HepG2 (cell line): ENCODE results near the gene GUK1. TPM values are rescaled to one million over a fixed set of nuclear protein-coding genes. Genes with fewer than 3 reads are reported as not detected.
A peak's percentile ranks its signal among the peaks of the same experiment; 100 is the strongest.

ENCODE experiments used
- BCL6 ChIP-seq: IDR thresholded peaks from 2 replicates; pipeline ENCODE4 v1.6.1; 2016; ENCODE audit warnings: missing genetic modification reagents, missing compliant biosample characterization
- CHCHD3 ChIP-seq: sonication (generic); formaldehyde crosslinking; IDR thresholded peaks from 2 replicates; pipeline ENCODE4 v1.8.0; 2022; ENCODE audit warnings: mild to moderate bottlenecking, missing genetic modification reagents, moderate library complexity
- GATA4 ChIP-seq: sonication (generic); IDR thresholded peaks from 2 replicates; pipeline ENCODE4 v1.6.1; 2016; ENCODE audit warnings: antibody characterized with exemption, low read depth, borderline replicate concordance
- HHEX ChIP-seq: IDR thresholded peaks from 2 replicates; pipeline ENCODE4 v1.6.1; 2016; ENCODE audit warnings: control low read depth
- HMGA1 ChIP-seq: sonication (generic); formaldehyde crosslinking; conservative IDR thresholded peaks from 2 replicates; pipeline ENCODE4 v1.4.0; 2020; ENCODE audit warnings: missing genetic modification reagents
- JARID2 ChIP-seq: sonication (generic); formaldehyde crosslinking; IDR thresholded peaks from 2 replicates; pipeline ENCODE4 v1.8.1; 2023; ENCODE audit warnings: missing genetic modification reagents, inconsistent platforms; ENCODE audit not compliant: insufficient replicate concordance
- JUND ChIP-seq: sonication (generic); formaldehyde crosslinking; IDR thresholded peaks from 2 replicates; pipeline ENCODE4 v1.8.0; 2022; ENCODE audit warnings: mild to moderate bottlenecking, missing genetic modification reagents
- KAT2B ChIP-seq: fragments of 150-350 bp; IDR thresholded peaks from 2 replicates; pipeline ENCODE4 v1.6.1; 2014; ENCODE audit warnings: low read depth, low read length, borderline replicate concordance
- NCOA5 ChIP-seq: sonication (generic); formaldehyde crosslinking; IDR thresholded peaks from 2 replicates; pipeline ENCODE4 v1.4.0; 2020; ENCODE audit warnings: missing genetic modification reagents
- PCBP1 ChIP-seq: fragments of 200-400 bp; formaldehyde crosslinking; IDR thresholded peaks from 2 replicates; pipeline ENCODE4 v1.6.1; 2017; ENCODE audit warnings: mild to moderate bottlenecking, low read depth, low read length, borderline replicate concordance
- PCBP2 ChIP-seq: fragments of 200-400 bp; formaldehyde crosslinking; optimal IDR thresholded peaks from 2 replicates; pipeline ENCODE3; 2018; ENCODE audit warnings: low read length, low read depth; ENCODE audit not compliant: poor library complexity, severe bottlenecking
- POLR2G ChIP-seq: fragments of 200-400 bp; formaldehyde crosslinking; IDR thresholded peaks from 2 replicates; pipeline ENCODE4 v1.6.1; 2018; ENCODE audit warnings: mild to moderate bottlenecking, low read depth, low read length, moderate library complexity
- RBAK ChIP-seq: sonication (generic); formaldehyde crosslinking; IDR thresholded peaks from 2 replicates; pipeline ENCODE4 v1.5.1; 2020; ENCODE audit warnings: mild to moderate bottlenecking, missing genetic modification reagents
- SALL1 ChIP-seq: sonication (generic); formaldehyde crosslinking; IDR thresholded peaks from 2 replicates; pipeline ENCODE4 v1.8.0; 2022; ENCODE audit warnings: mild to moderate bottlenecking, missing genetic modification reagents
- SMARCE1 ChIP-seq: fragments of 450-650 bp; IDR thresholded peaks from 2 replicates; pipeline ENCODE4 v1.6.1; 2017; ENCODE audit warnings: borderline replicate concordance
- SYNCRIP ChIP-seq: fragments of 200-400 bp; formaldehyde crosslinking; IDR thresholded peaks from 2 replicates; pipeline ENCODE4 v1.6.1; 2018; ENCODE audit warnings: mild to moderate bottlenecking, low read depth, low read length; ENCODE audit not compliant: insufficient read depth
- TP53 ChIP-seq: sonication (generic); formaldehyde crosslinking; conservative IDR thresholded peaks from 2 replicates; pipeline ENCODE4 v1.4.0; 2020; ENCODE audit warnings: missing genetic modification reagents
- ZMYM3 ChIP-seq: sonication (generic); formaldehyde crosslinking; IDR thresholded peaks from 2 replicates; pipeline ENCODE4 v1.5.1; 2020; ENCODE audit warnings: mild to moderate bottlenecking, missing genetic modification reagents
- ZNF234 ChIP-seq: sonication (generic); formaldehyde crosslinking; conservative IDR thresholded peaks from 2 replicates; pipeline ENCODE4 v1.5.1; 2020; ENCODE audit warnings: mild to moderate bottlenecking, missing genetic modification reagents
- ZNF263 ChIP-seq: sonication (generic); formaldehyde crosslinking; IDR thresholded peaks from 2 replicates; pipeline ENCODE4 v1.4.0; 2020; ENCODE audit warnings: missing genetic modification reagents
- ZSCAN22 ChIP-seq: sonication (generic); formaldehyde crosslinking; IDR thresholded peaks from 2 replicates; pipeline ENCODE4 v1.4.0; 2020; ENCODE audit warnings: mild to moderate bottlenecking, missing genetic modification reagents
- ZSCAN25 ChIP-seq: sonication (generic); formaldehyde crosslinking; IDR thresholded peaks from 2 replicates; pipeline ENCODE4 v1.8.0; 2022; ENCODE audit warnings: mild to moderate bottlenecking, missing genetic modification reagents
- ZSCAN29 ChIP-seq: sonication (generic); formaldehyde crosslinking; conservative IDR thresholded peaks from 2 replicates; pipeline ENCODE4 v1.4.0; 2020; ENCODE audit warnings: mild to moderate bottlenecking, missing genetic modification reagents
- polyA plus RNA-seq, 8 experiments: library from polyadenylated mRNA; depleted of rRNA in 3 of 8; stranded (reverse) in 7 of 8; unstranded in 1 of 8; fragments of >200 nt; fragmentation: Illumina TruSeq in 4 of 8; extraction: Trizol in 4 of 8; gene quantifications; 2 replicates each; pipeline versions ENCODE4 v1.2.1 to v1.2.3, GENCODE V29; 2011 to 2016; ENCODE audit warnings: low read depth in 4 of 8, missing spikeins in 1 of 8, mixed read lengths in 1 of 8; ENCODE audit not compliant: insufficient read depth in 1 of 8
- total RNA-seq, 5 experiments: library from RNA; depleted of rRNA; stranded (reverse); fragments of >200 nt; fragmentation: Illumina TruSeq; extraction: Trizol; gene quantifications; 2 replicates each; pipeline ENCODE4 v1.2.3, GENCODE V29; 2016; ENCODE audit warnings: low read depth in 1 of 5
- TF ChIP-seq, protein P1 (sequence below): sonication (generic); formaldehyde crosslinking; IDR thresholded peaks from 2 replicates; pipeline ENCODE4 v1.9.0; 2021; ENCODE audit warnings: missing genetic modification reagents, borderline replicate concordance
- TF ChIP-seq, protein P2 (sequence below): sonication (generic); formaldehyde crosslinking; IDR thresholded peaks from 2 replicates; pipeline ENCODE4 v1.5.0; 2020; ENCODE audit warnings: mild to moderate bottlenecking, missing genetic modification reagents, moderate library complexity
- TF ChIP-seq, protein P3 (sequence below): sonication (generic); formaldehyde crosslinking; IDR thresholded peaks from 2 replicates; pipeline ENCODE4 v1.4.0; 2020; ENCODE audit warnings: missing genetic modification reagents

Gene GUK1
- total and polyA plus RNA-seq, 2 of the 13 experiments (the other 11 are each of a cell fraction or from before 2014, with no cell fraction given) = 116 to 154 TPM

DNA sequence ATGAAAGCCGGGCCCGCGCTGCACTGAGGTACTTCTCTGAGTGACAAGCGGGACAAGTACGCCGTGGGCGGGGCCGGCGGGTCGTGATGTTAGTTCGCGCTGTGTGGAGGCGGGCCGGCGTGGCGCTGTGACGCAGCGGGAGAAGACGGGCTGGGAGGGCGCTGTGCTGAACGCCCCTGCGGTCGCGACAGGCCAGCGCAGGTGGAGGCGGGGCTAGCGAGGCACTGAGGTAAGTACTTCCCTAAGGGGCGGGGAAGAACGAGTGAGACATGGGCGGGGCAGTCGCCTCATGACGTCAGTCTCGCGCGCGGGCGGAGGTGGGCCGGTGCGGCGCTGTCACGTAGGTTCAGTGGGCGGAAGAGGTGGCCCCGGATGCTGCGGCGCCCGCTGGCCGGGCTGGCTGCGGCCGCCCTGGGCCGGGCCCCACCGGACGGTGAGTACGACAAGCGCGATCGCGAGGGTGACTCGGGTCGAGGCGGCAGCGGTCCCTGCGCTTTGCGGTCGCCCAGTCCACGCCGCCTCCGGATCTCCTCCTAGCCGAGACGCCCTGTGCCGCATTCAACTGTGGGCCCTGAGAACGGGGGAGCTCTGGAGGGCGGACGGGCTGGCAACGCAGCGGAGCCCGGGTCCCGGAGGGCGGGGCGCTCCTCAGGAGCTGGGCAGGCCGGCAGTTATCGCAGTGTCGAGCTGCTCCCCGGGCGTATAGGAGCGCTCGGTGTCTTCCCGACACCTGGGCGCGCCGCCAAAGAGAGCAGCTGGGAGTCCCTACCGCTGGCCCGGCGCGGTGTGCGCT is at the start of gene GUK1 (continued):
- TF ChIP-seq SMARCE1 (no peak), CHCHD3 (CRISPR knock-in tag) (no peak), PCBP1 (no peak), KAT2B (no peak), ZMYM3 (0 out of 2 replicates have a peak, but pooled peaks have one; percentile 19), ZNF234 (CRISPR knock-in tag) (no peak), SALL1 (CRISPR knock-in tag) (peak; percentile 80), ZSCAN22 (CRISPR knock-in tag) (no peak), BCL6 (CRISPR knock-in tag) (no peak), ZSCAN29 (CRISPR knock-in tag) (peak; percentile 63; the same call in 1 of the 2 replicates), HHEX (CRISPR knock-in tag) (no peak), SYNCRIP (no peak), PCBP2 (no peak), RBAK (CRISPR knock-in tag) (peak; percentile 44; the same call in 1 of the 2 replicates), NCOA5 (no peak), ZSCAN25 (CRISPR knock-in tag) (peak; percentile 10; the same call in 1 of the 2 replicates), GATA4 (no peak), ZNF263 (CRISPR knock-in tag) (no peak), HMGA1 (CRISPR knock-in tag) (no peak), TP53 (CRISPR knock-in tag) (no peak), POLR2G (peak; percentile 87), JUND (CRISPR knock-in tag) (peak; percentile 68; the same call in 1 of the 2 replicates), JARID2 (CRISPR knock-in tag) (no peak)
- TF ChIP-seq, protein P1, sequence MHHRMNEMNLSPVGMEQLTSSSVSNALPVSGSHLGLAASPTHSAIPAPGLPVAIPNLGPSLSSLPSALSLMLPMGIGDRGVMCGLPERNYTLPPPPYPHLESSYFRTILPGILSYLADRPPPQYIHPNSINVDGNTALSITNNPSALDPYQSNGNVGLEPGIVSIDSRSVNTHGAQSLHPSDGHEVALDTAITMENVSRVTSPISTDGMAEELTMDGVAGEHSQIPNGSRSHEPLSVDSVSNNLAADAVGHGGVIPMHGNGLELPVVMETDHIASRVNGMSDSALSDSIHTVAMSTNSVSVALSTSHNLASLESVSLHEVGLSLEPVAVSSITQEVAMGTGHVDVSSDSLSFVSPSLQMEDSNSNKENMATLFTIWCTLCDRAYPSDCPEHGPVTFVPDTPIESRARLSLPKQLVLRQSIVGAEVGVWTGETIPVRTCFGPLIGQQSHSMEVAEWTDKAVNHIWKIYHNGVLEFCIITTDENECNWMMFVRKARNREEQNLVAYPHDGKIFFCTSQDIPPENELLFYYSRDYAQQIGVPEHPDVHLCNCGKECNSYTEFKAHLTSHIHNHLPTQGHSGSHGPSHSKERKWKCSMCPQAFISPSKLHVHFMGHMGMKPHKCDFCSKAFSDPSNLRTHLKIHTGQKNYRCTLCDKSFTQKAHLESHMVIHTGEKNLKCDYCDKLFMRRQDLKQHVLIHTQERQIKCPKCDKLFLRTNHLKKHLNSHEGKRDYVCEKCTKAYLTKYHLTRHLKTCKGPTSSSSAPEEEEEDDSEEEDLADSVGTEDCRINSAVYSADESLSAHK = no peak
- TF ChIP-seq, protein P2, sequence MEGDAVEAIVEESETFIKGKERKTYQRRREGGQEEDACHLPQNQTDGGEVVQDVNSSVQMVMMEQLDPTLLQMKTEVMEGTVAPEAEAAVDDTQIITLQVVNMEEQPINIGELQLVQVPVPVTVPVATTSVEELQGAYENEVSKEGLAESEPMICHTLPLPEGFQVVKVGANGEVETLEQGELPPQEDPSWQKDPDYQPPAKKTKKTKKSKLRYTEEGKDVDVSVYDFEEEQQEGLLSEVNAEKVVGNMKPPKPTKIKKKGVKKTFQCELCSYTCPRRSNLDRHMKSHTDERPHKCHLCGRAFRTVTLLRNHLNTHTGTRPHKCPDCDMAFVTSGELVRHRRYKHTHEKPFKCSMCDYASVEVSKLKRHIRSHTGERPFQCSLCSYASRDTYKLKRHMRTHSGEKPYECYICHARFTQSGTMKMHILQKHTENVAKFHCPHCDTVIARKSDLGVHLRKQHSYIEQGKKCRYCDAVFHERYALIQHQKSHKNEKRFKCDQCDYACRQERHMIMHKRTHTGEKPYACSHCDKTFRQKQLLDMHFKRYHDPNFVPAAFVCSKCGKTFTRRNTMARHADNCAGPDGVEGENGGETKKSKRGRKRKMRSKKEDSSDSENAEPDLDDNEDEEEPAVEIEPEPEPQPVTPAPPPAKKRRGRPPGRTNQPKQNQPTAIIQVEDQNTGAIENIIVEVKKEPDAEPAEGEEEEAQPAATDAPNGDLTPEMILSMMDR (CRISPR knock-in tag) = peak; percentile 83
- TF ChIP-seq, protein P3, sequence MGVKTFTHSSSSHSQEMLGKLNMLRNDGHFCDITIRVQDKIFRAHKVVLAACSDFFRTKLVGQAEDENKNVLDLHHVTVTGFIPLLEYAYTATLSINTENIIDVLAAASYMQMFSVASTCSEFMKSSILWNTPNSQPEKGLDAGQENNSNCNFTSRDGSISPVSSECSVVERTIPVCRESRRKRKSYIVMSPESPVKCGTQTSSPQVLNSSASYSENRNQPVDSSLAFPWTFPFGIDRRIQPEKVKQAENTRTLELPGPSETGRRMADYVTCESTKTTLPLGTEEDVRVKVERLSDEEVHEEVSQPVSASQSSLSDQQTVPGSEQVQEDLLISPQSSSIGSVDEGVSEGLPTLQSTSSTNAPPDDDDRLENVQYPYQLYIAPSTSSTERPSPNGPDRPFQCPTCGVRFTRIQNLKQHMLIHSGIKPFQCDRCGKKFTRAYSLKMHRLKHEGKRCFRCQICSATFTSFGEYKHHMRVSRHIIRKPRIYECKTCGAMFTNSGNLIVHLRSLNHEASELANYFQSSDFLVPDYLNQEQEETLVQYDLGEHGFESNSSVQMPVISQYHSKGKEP = no peak
